Neural progenitor cell (in vitro differentiated cells): ENCODE measurements around the gene DDX27. TPM values are rescaled to one million over a fixed set of nuclear protein-coding genes. Genes with fewer than 3 reads are reported as not detected.

ENCODE experiments used
- DNase-seq: peaks from one replicate; pipeline ENCODE4 v3.0.0-alpha.2; 2016; ENCODE audit warnings: low spot score
- H2AFZ ChIP-seq: fragments of 200-600 bp; sonication (generic); replicated peaks from 2 replicates; pipeline ENCODE4 v1.6.1; 2016; ENCODE audit warnings: antibody characterized with exemption
- H3F3A ChIP-seq: fragments of 200-600 bp; sonication (generic); 2 replicates; pipeline ENCODE4 v1.6.1; 2016; ENCODE audit warnings: antibody characterized with exemption, low read depth
- H3K27ac ChIP-seq: fragments of 200-600 bp; sonication (generic); 2 replicates; pipeline ENCODE4 v1.5.1; 2016; ENCODE audit warnings: mild to moderate bottlenecking
- H3K27me3 ChIP-seq: fragments of 200-600 bp; sonication (generic); 2 replicates; pipeline ENCODE4 v1.6.1; 2016; ENCODE audit warnings: mild to moderate bottlenecking, moderate library complexity
- H3K36me3 ChIP-seq: fragments of 200-600 bp; sonication (generic); 2 replicates; pipeline ENCODE4 v1.5.1; 2016
- H3K4me1 ChIP-seq: fragments of 200-600 bp; sonication (generic); 2 replicates; pipeline ENCODE4 v1.6.1; 2016; ENCODE audit warnings: mixed run types
- H3K4me2 ChIP-seq: fragments of 200-600 bp; sonication (generic); 2 replicates; pipeline ENCODE4 v1.6.1; 2016
- H3K4me3 ChIP-seq: fragments of 200-600 bp; sonication (generic); 2 replicates; pipeline ENCODE4 v1.5.1; 2016
- H3K79me2 ChIP-seq: fragments of 200-600 bp; sonication (generic); 2 replicates; pipeline ENCODE4 v1.6.1; 2016; ENCODE audit warnings: low read depth
- H3K9ac ChIP-seq: fragments of 200-600 bp; sonication (generic); 2 replicates; pipeline ENCODE4 v1.6.1; 2016
- H3K9me3 ChIP-seq: fragments of 200-600 bp; sonication (generic); 2 replicates; pipeline ENCODE4 v1.5.1; 2016; ENCODE audit warnings: low read depth
- H4K20me1 ChIP-seq: fragments of 200-600 bp; sonication (generic); 2 replicates; pipeline ENCODE4 v1.6.1; 2016; ENCODE audit warnings: low read depth
- H3K27ac Mint-ChIP-seq: 3 replicates; pipeline ENCODE4 v1.8.0; 2021; ENCODE audit warnings: mixed read lengths
- H3K27me3 Mint-ChIP-seq: 2 replicates; pipeline ENCODE4 v1.8.0; 2022; ENCODE audit warnings: low read depth, mild to moderate bottlenecking, inconsistent platforms, moderate library complexity, mixed read lengths; ENCODE audit not compliant: insufficient read depth
- H3K36me3 Mint-ChIP-seq: 3 replicates; pipeline ENCODE4 v1.8.0; 2021; ENCODE audit warnings: mixed read lengths
- H3K4me1 Mint-ChIP-seq: 3 replicates; pipeline ENCODE4 v1.8.0; 2021; ENCODE audit warnings: mixed read lengths
- H3K4me3 Mint-ChIP-seq: 3 replicates; pipeline ENCODE4 v1.8.0; 2021; ENCODE audit warnings: mild to moderate bottlenecking, moderate library complexity, mixed read lengths
- H3K9me3 Mint-ChIP-seq: 3 replicates; pipeline ENCODE4 v1.8.0; 2020; ENCODE audit warnings: mixed read lengths
- CTCF ChIP-seq: fragments of 200-600 bp; sonication (generic); IDR thresholded peaks from 2 replicates; pipeline ENCODE4 v1.5.1; 2017; ENCODE audit warnings: antibody characterized with exemption, mild to moderate bottlenecking
- EZH2 ChIP-seq: fragments of 200-600 bp; sonication (generic); IDR thresholded peaks from 2 replicates; pipeline ENCODE4 v1.6.1; 2017; ENCODE audit warnings: antibody characterized with exemption, mild to moderate bottlenecking, moderate library complexity
- EZH2phosphoT487 ChIP-seq: fragments of 200-600 bp; sonication (generic); IDR thresholded peaks from 2 replicates; pipeline ENCODE4 v1.6.1; 2017; ENCODE audit warnings: antibody characterized with exemption
- total RNA-seq: library from RNA; depleted of rRNA; stranded (reverse); fragments of >200 nt; gene quantifications from 2 replicates; pipeline ENCODE4 v1.2.3, GENCODE V29; 2015; ENCODE audit warnings: low replicate concordance

Gene DDX27
- total RNA-seq, 1 donor from 2014 or later, result 27.3 TPM

DNA sequence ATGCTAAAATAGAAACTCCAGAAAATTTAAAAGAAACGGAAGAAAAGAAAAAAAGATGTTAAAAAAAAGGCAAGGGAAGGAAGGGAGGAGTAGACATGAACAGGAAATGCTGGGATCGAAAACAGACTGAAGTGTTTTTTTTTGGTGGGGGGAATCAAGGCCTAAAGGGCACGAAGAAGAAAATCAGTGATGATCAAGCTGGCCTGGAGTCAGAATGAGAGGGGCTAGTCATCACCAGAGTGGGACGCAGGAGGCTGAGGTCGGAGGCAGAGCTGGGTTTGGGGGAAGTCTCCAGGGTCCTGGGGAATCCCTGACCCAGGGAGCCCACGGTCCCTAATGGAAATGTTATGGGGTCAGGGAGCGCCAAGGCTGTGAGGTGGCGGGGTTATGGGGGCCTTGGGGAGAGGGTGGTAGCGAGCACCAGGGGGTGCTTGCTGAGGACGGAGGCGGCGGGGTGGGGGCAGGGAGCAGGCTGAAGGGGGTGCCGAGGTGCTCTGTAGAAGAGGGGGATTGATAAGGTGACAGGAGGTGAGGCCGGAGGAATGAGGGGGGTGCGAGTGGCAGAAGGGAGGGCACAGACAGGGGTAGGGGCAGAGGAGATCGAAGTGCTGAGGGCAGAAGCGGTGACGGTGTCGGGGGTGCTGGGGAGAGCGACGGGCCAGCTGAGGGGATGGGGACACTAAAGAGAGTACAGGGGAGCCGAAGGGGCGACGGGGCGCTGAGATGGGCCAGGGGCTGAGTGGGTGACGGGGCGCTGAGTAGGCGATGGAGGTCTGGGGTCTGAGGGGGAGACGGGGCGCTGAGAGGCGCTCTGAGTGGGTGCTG lies 58.0 kb downstream of the DDX27 start:
- Histone ChIP-seq H3K9me3 (no peaks in the 10 kb centered on the region), H3K4me1 (peaks cover 8% of the 10 kb centered on the region), H3K4me2 (peak overlapping the region; percentile 95), H3K79me2 (peaks cover 66% of the 10 kb centered on the region), H2AFZ (peak overlapping the region; percentile 91), H3K27ac (no peak overlapping the region), H3K9ac (peak overlapping the region; percentile 43), H3K27me3 (no peaks in the 10 kb centered on the region), H3F3A (peaks cover 32% of the 10 kb centered on the region), H3K36me3 (peaks cover 16% of the 10 kb centered on the region), H3K4me3 (peak overlapping the region; percentile 84), H4K20me1 (peaks cover 37% of the 10 kb centered on the region)
- H3K36me3 Mint-ChIP-seq, result peaks cover 50% of the 10 kb centered on the region
- H3K4me1 Mint-ChIP-seq, result peaks cover 44% of the 10 kb centered on the region
- H3K4me3 Mint-ChIP-seq, result peak overlapping the region; percentile 83
- peaks cover 16% of the 10 kb centered on the region for H3K27me3 Mint-ChIP-seq
- TF ChIP-seq EZH2 (no peak), EZH2phosphoT487 (no peak), CTCF (no peak)
- peak; percentile 41 for DNase-seq
- peaks cover 31% of the 10 kb centered on the region for H3K9me3 Mint-ChIP-seq
- no peak overlapping the region for H3K27ac Mint-ChIP-seq

DNA sequence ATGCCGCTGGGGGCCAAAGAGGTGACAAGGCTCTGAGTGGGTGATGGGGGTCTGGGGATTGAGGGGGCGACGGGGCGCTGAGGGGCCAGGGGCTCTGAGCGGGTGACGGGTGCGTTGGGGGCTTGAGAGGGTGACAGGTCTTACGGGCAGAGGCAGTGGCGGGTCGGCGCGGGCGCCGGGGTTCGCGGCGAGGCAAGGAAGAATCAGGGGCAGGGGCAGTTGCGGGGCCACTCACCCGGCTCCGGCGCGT lies 58.5 kb downstream of the DDX27 start:
- Histone ChIP-seq H3K27ac (no peak overlapping the region), H3K9me3 (no peaks in the 10 kb centered on the region), H3F3A (peaks cover 38% of the 10 kb centered on the region), H3K4me1 (peaks cover 14% of the 10 kb centered on the region), H3K27me3 (no peaks in the 10 kb centered on the region), H3K79me2 (peaks cover 71% of the 10 kb centered on the region), H3K4me2 (peak overlapping the region; percentile 95), H3K9ac (peak overlapping the region; percentile 43), H2AFZ (peak overlapping the region; percentile 91), H4K20me1 (peaks cover 42% of the 10 kb centered on the region), H3K4me3 (peak overlapping the region; percentile 84), H3K36me3 (peaks cover 16% of the 10 kb centered on the region)
- Mint-ChIP-seq H3K36me3 (peaks cover 51% of the 10 kb centered on the region), H3K27ac (no peak overlapping the region), H3K9me3 (peaks cover 36% of the 10 kb centered on the region), H3K4me1 (peaks cover 49% of the 10 kb centered on the region), H3K4me3 (peak overlapping the region; percentile 83), H3K27me3 (peaks cover 16% of the 10 kb centered on the region)
- no peak for DNase-seq
- TF ChIP-seq EZH2, result no peak
- no peak for TF ChIP-seq CTCF
- TF ChIP-seq EZH2phosphoT487, result no peak

GRCh38 chr20:49278036-49278817 lies 59.0 kb downstream of the DDX27 start, which contains the start of gene ZNFX1:
ZNFX1 (minus strand) TSS chr20:49278057; CDS start chr20:49275839, 2,218 bp downstream.
- H3K27me3 ChIP-seq, result no peaks in the 10 kb centered on the region
- peaks cover 20% of the 10 kb centered on the region for H3K27me3 Mint-ChIP-seq
- H3K4me2 ChIP-seq, result peak within 1 kb of the TSS; percentile 95
- peaks cover 55% of the 10 kb centered on the region for H3K36me3 Mint-ChIP-seq
- peaks cover 76% of the 10 kb centered on the region for H3K79me2 ChIP-seq
- H3K4me3 Mint-ChIP-seq, result peak within 1 kb of the TSS; percentile 95
- peaks cover 17% of the 10 kb centered on the region for H3K4me1 ChIP-seq
- peak within 1 kb of the TSS; percentile 92 for H3K9ac ChIP-seq
- peak within 1 kb of the TSS; percentile 92 for H3K27ac ChIP-seq
- peaks cover 43% of the 10 kb centered on the region for H3F3A ChIP-seq
- peak within 1 kb of the TSS; percentile 91 for H2AFZ ChIP-seq
- H3K4me3 ChIP-seq, result peak within 1 kb of the TSS; percentile 84
- H4K20me1 ChIP-seq, result peaks cover 47% of the 10 kb centered on the region
- TF ChIP-seq CTCF, result peak; percentile 26
- TF ChIP-seq EZH2, result no peak
- peaks cover 53% of the 10 kb centered on the region for H3K4me1 Mint-ChIP-seq
- no peaks in the 10 kb centered on the region for H3K9me3 ChIP-seq
- H3K9me3 Mint-ChIP-seq, result peaks cover 41% of the 10 kb centered on the region
- peak; percentile 99 for DNase-seq
- H3K36me3 ChIP-seq, result peaks cover 16% of the 10 kb centered on the region
- peak within 1 kb of the TSS; percentile 95 for H3K27ac Mint-ChIP-seq
